PC-9 (cell line): ENCODE measurements around the gene ALOX12. TPM values are rescaled to one million over a fixed set of nuclear protein-coding genes. Genes with fewer than 3 reads are reported as not detected.
"Not testable (repeated sequence)": the region's sequence is repeated elsewhere in the genome, so short reads cannot be mapped to it uniquely, and the experiment has no call there.

ENCODE experiments used
- BruUV-seq: library from RNA; stranded (reverse); fragments of 400-500 nt; replicated peaks from 2 replicates; lab custom pipeline; 2021; lab: Mats Ljungman, UMichigan
- CTCF ChIA-PET: fragments of 300-600 bp; sonication (Branson Sonifier 250); formaldehyde crosslinking; loops from one replicate; lab custom pipeline; 2022; ENCODE audit warnings: antibody characterized with exemption; lab: Charles Lee
- POLR2A ChIA-PET: fragments of 300-600 bp; sonication (Branson Sonifier 250); formaldehyde crosslinking; loops from one replicate; lab custom pipeline; 2022; ENCODE audit warnings: antibody characterized with exemption; ENCODE audit not compliant: unreplicated experiment; lab: Charles Lee
- DNase-seq, 2 experiments: peaks; one replicate each; pipeline versions ENCODE4 v3.0.0 to v3.0.0-alpha.2; 2015 to 2022; ENCODE audit warnings: mixed read lengths in 1 of 2
- H2AFZ ChIP-seq: fragments of 200-600 bp; sonication (generic); 2 replicates; pipeline ENCODE4 v1.8.1; 2017; ENCODE audit warnings: antibody characterized with exemption
- H3F3A ChIP-seq: fragments of 200-600 bp; sonication (generic); 2 replicates; pipeline ENCODE4 v1.8.1; 2017; ENCODE audit warnings: antibody characterized with exemption, mild to moderate bottlenecking, low read depth; ENCODE audit not compliant: insufficient read depth
- H3K27ac ChIP-seq: fragments of 200-600 bp; sonication (generic); 2 replicates; pipeline ENCODE4 v1.6.1; 2016; ENCODE audit warnings: mixed run types
- H3K27me3 ChIP-seq: fragments of 200-600 bp; sonication (generic); 2 replicates; pipeline ENCODE4 v1.6.1; 2016; ENCODE audit warnings: low read depth, mixed run types; ENCODE audit not compliant: insufficient read depth
- H3K36me3 ChIP-seq: fragments of 200-600 bp; sonication (generic); 2 replicates; pipeline ENCODE4 v1.6.1; 2016; ENCODE audit warnings: low read depth, mixed run types
- H3K4me1 ChIP-seq: fragments of 200-600 bp; sonication (generic); replicated peaks from 2 replicates; pipeline ENCODE4 v1.6.1; 2016; ENCODE audit warnings: mixed run types; ENCODE audit not compliant: insufficient read depth
- H3K4me2 ChIP-seq: fragments of 200-600 bp; sonication (generic); 2 replicates; pipeline ENCODE4 v1.6.1; 2017; ENCODE audit warnings: mixed run types
- H3K4me3 ChIP-seq: fragments of 200-600 bp; sonication (generic); 2 replicates; pipeline ENCODE4 v1.6.1; 2016; ENCODE audit warnings: mixed run types
- H3K79me2 ChIP-seq: fragments of 200-600 bp; sonication (generic); 2 replicates; pipeline ENCODE4 v1.6.1; 2017; ENCODE audit warnings: low read depth, mixed run types
- H3K9me2 ChIP-seq: fragments of 200-600 bp; sonication (generic); 2 replicates; pipeline ENCODE4 v1.8.1; 2017; ENCODE audit warnings: mild to moderate bottlenecking; ENCODE audit not compliant: insufficient read depth
- H3K9me3 ChIP-seq: fragments of 200-600 bp; sonication (generic); 2 replicates; pipeline ENCODE4 v1.8.1; 2016; ENCODE audit warnings: low read depth; ENCODE audit not compliant: insufficient read depth
- H4K20me1 ChIP-seq: fragments of 200-600 bp; sonication (generic); 2 replicates; pipeline ENCODE4 v1.8.1; 2017; ENCODE audit not compliant: insufficient read depth
- CTCF ChIP-seq: fragments of 200-600 bp; sonication (generic); conservative IDR thresholded peaks from 2 replicates; pipeline ENCODE4 v1.6.1; 2017; ENCODE audit warnings: mixed run types, antibody characterized with exemption, mild to moderate bottlenecking, moderate library complexity
- EZH2 ChIP-seq: fragments of 200-600 bp; sonication (generic); IDR thresholded peaks from 2 replicates; pipeline ENCODE4 v1.8.0; 2017; ENCODE audit warnings: antibody characterized with exemption, low read depth
- intact Hi-C: fragments of 100-400 bp; cut with micrococcal nuclease; formaldehyde crosslinking; loops from one replicate; pipeline ENCODE4 v1.10.0; 2022; ENCODE audit not compliant: unreplicated experiment
- total RNA-seq: library from RNA; stranded (reverse); gene quantifications from 2 replicates; pipeline ENCODE4 v1.2.3, GENCODE V29; 2021

Gene ALOX12
- total RNA-seq, 1 experiment from 2014 or later = not detected

DNA sequence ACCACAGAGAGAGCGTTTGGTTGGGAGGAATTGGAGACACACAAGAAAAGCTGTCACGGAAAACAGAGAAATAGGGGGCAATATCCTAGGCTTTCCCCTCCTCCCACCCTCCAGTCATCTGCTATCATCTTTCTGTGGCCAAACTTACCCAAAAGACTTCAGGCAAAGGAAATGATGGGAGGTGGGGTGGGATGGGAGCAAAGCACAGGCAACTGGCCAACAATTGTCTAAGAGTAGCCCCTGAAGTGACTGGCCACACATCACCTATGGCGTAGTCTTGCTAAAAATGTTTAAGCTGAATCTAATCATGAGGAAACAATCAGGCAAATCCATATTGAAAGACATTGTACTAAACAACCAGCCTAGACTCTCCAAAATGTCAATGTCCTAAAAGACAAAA is 46.9 kb upstream of the ALOX12 start:
- no peak overlapping the region for H3K27ac ChIP-seq
- POLR2A ChIA-PET = no interaction called here
- CTCF ChIA-PET = no interaction called here

GRCh38 chr17:6950938-6951337 is 44.9 kb upstream of the ALOX12 start:
- H3K27me3 ChIP-seq, H3K4me3 ChIP-seq, intact Hi-C loops, DNase-seq, BruUV-seq, H3K36me3 ChIP-seq, H3F3A ChIP-seq, H3K4me2 ChIP-seq, CTCF ChIA-PET, H3K79me2 ChIP-seq, H3K27ac ChIP-seq, POLR2A ChIA-PET, H4K20me1 ChIP-seq, H3K4me1 ChIP-seq, H2AFZ ChIP-seq, H3K9me3 ChIP-seq, H3K9me2 ChIP-seq: not testable (repeated sequence)

More for the DNA sequence above, 46.9 kb upstream of the ALOX12 start:
- no peaks in the 10 kb centered on the region; the same call in 1 of the 2 replicates for H3K9me3 ChIP-seq
- H3K36me3 ChIP-seq = no peaks in the 10 kb centered on the region
- H3F3A ChIP-seq = no peaks in the 10 kb centered on the region
- DNase-seq = no peak
- H3K4me2 ChIP-seq = no peak overlapping the region
- H3K4me3 ChIP-seq = no peak overlapping the region
- H3K9me2 ChIP-seq = no peaks in the 10 kb centered on the region
- no peaks in the 10 kb centered on the region for H3K79me2 ChIP-seq
- H4K20me1 ChIP-seq = no peaks in the 10 kb centered on the region
- BruUV-seq = no TSS peak
- H2AFZ ChIP-seq = no peak overlapping the region
- H3K4me1 ChIP-seq = no peaks in the 10 kb centered on the region
- TF ChIP-seq EZH2 = no peak
- intact Hi-C loops = no loop called here
- no peaks in the 10 kb centered on the region for H3K27me3 ChIP-seq

- Histone ChIP-seq H3K4me2 (no peak overlapping the region), H2AFZ (no peak overlapping the region), H3K4me1 (no peaks in the 10 kb centered on the region), H3F3A (no peaks in the 10 kb centered on the region), H3K4me3 (no peak overlapping the region), H3K27me3 (no peaks in the 10 kb centered on the region), H3K27ac (no peak overlapping the region), H4K20me1 (no peaks in the 10 kb centered on the region), H3K9me2 (no peaks in the 10 kb centered on the region), H3K9me3 (no peaks in the 10 kb centered on the region; the same call in 1 of the 2 replicates), H3K36me3 (no peaks in the 10 kb centered on the region), H3K79me2 (no peaks in the 10 kb centered on the region)
- ChIA-PET CTCF (no interaction called here), POLR2A (no interaction called here)
- TF ChIP-seq CTCF = no peak
- TF ChIP-seq EZH2 = no peak
- no peak for DNase-seq
- no TSS peak for BruUV-seq
- intact Hi-C loops = no loop called here
These were observed 42.2 kb upstream of the ALOX12 start for GRCh38 chr17:6953689-6954088.

DNA sequence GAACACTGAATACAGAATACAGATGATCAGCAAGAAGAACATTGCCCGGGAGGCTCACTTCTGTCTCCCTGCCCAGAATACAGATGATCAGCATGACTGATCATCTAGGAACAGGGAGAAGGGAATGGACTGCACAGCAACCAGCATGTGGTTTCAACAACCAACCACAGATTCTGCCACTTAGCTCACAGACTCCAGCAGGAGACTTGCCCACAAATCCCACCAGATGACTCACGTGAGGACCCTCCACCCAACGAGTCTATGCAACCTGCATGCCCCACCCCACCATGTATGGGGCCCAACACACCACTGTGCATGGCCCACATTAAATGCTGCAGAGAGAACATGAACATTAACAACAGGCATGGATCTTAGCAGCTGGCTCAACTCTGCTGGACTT is 36.1 kb upstream of the ALOX12 start:
- Histone ChIP-seq H4K20me1 (no peaks in the 10 kb centered on the region), H2AFZ (no peak overlapping the region), H3K27ac (no peak overlapping the region), H3F3A (no peaks in the 10 kb centered on the region), H3K27me3 (no peaks in the 10 kb centered on the region), H3K79me2 (no peaks in the 10 kb centered on the region), H3K4me2 (no peak overlapping the region), H3K9me2 (no peaks in the 10 kb centered on the region), H3K4me1 (no peaks in the 10 kb centered on the region), H3K36me3 (no peaks in the 10 kb centered on the region), H3K9me3 (no peaks in the 10 kb centered on the region), H3K4me3 (no peak overlapping the region)
- no peak for TF ChIP-seq EZH2
- TF ChIP-seq CTCF = no peak
- no TSS peak for BruUV-seq
- intact Hi-C loops = no loop called here
- POLR2A ChIA-PET = no interaction called here
- CTCF ChIA-PET = no interaction called here
- no peak for DNase-seq
